GM13976 (cell line): ENCODE measurements around the gene ZCCHC7.

Experiments used
- DNase-seq: peaks from one replicate; pipeline ENCODE4 v3.0.0; 2012; ENCODE audit warnings: low spot score
- in situ Hi-C: fragments of 300-500 bp; cut with MboI; formaldehyde crosslinking; loops from one replicate; pipeline ENCODE4 v1.12.0; 2022; ENCODE audit warnings: low sequenced_read_pairs, mixed read lengths, inconsistent platforms; ENCODE audit not compliant: unreplicated experiment
- TF ChIP-seq, protein P1 (sequence below): IDR thresholded peaks from 2 replicates; pipeline ENCODE4 v1.5.1; 2012; ENCODE audit warnings: borderline replicate concordance, mild to moderate bottlenecking; ENCODE audit not compliant: insufficient read depth; ENCODE audit errors: extremely low read depth, missing control alignments, control extremely low read depth

The ZCCHC7 gene

DNA sequence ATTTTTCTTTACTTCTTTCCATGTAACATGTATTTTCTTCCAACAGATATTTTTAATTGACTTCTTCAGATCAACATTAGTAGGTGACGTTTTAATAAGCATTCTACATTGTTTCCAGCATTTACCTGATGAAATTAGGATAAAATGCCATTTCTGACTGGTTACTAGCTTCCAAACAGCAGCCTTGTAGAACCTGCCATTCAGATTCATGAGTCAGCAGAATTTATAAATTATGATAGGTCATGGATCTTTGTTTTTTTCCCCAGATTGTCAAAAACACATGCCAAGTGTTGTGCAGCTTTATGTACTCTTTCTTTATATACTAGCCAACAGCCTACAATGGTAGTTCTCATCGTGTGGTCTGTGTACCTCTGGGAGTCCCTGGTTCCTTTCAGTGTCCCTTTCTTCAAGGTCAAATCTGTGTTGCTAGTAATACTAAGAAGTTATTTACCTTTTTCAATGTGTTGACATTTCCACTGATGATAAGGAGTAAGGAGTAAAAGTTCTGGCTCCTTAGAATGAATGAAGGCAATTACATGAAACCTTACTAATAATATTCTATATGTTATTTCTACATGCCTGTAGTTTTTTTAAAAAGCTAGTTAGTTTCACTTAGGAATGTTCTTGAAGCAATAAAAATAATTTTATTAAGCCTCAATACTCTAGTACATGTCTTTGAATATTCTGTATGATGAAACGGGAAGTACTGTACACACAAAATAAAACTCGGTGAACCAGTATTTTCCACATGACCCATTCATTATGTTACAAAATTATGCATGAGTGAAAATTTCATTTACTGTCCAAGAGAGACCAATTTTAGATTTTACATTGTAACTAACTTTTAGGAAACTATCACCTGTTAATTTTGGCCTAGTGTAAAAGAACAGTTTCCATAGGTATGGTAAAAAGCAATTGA is 135.8 kb downstream of the ZCCHC7 start:
- in situ Hi-C loops, result no loop called here
- TF ChIP-seq, protein P1, sequence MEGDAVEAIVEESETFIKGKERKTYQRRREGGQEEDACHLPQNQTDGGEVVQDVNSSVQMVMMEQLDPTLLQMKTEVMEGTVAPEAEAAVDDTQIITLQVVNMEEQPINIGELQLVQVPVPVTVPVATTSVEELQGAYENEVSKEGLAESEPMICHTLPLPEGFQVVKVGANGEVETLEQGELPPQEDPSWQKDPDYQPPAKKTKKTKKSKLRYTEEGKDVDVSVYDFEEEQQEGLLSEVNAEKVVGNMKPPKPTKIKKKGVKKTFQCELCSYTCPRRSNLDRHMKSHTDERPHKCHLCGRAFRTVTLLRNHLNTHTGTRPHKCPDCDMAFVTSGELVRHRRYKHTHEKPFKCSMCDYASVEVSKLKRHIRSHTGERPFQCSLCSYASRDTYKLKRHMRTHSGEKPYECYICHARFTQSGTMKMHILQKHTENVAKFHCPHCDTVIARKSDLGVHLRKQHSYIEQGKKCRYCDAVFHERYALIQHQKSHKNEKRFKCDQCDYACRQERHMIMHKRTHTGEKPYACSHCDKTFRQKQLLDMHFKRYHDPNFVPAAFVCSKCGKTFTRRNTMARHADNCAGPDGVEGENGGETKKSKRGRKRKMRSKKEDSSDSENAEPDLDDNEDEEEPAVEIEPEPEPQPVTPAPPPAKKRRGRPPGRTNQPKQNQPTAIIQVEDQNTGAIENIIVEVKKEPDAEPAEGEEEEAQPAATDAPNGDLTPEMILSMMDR, result no peak
- no peak for DNase-seq

DNA sequence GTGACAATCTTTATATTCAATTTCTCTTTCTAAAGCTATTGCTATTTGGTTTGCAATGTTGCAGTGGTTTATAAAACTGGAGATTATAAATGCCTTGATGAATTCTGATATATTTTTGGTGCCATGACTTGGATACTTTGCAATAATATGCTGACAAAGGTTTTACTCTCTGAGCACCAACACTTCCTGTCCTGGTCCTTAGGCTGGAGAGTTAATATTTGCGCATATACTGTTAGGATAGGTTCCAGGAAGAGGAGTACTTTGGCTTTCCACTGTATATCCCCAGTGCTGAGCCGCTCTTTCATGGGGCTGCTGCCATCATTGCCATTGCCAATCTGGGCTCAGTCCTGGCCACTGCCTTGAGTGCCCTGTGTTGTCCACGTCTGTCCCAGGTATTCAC is 139.6 kb downstream of the ZCCHC7 start:
- in situ Hi-C loops, result no loop called here
- TF ChIP-seq, protein P1, result no peak
- no peak for DNase-seq

DNA sequence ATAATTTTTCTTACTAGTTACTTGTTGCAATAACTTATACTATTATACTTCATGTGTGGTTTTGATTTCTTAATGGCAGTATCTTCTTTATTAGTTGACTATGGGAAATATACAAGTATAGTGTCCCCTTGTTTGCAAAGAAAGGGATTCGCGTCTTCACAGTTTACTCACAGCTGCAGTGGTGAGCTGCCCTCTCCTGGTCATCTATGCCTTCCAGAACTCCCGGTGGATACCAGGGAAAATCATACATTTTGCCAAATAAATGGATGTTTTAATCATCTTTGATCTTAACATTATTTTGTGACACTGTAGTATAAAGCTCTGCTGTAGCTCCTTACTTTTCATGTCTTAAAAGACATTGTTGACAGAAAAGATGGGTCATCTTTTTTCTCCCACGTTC is 142.0 kb downstream of the ZCCHC7 start:
- DNase-seq, result no peak
- in situ Hi-C loops, result no loop called here
- TF ChIP-seq, protein P1, result peak; percentile 22

DNA sequence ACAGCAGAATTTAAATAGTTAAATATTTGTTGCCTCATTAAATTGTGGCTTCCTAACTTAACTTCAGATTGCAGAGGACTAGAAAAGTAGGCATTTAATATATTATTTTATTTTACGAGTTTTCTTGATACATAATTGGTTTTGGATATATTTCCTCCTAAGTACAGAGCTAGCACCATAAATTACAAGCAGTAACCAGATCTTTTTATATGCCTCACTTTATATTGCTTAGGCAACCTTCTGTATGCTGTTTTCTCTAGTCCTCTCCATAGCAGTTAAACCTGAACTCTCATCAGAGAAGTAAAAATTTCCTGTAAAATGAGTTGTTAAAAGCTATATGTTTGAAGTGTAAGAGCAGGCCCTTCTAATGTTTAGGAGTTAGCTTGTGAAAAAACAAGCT is 144.2 kb downstream of the ZCCHC7 start:
- TF ChIP-seq, protein P1, result no peak
- DNase-seq, result no peak
- in situ Hi-C loops, result no loop called here

DNA sequence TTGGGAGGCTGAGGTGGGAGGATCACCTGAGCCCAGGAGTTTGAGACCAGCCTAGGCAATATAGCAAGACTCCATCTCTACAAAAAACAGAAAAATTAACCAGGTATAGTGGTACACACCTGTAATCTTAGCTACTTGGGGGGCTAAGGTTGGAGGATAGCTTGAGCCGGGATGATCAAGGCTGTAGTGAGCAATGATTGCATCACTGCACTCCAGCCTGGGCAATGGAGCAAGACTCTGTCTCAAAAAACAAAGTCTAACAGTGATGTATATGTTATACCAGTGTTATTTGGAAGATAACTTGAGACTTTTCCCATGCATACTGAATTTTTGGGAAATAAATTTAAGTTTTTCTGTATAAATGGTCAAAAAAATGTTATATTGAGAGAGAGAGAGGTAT is 146.3 kb downstream of the ZCCHC7 start:
- TF ChIP-seq, protein P1, result no peak
- in situ Hi-C loops, result no loop called here
- DNase-seq, result no peak

DNA sequence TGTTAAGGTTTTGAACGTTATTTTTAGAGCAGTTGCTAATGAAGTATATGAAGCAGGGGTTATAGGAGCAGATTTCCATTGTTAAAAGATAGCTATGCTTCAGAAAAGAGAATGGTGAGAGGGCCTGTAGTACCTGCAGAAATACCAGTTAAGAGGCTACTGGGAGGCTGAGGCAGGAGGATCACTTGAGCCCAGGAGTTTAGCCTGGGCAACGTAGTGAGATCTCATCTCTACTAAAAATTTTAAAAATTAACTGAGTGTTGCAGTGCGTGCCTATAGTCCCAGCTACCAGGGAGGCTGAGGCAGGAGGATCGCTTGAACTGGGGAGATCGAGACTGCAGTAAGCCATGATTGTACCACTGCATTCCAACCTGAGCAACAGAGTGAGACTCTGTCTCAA is 148.8 kb downstream of the ZCCHC7 start:
- TF ChIP-seq, protein P1, result no peak
- in situ Hi-C loops, result no loop called here
- DNase-seq, result no peak
